Measurements from ENCODE around the gene RASA3.
"Not testable (repeated sequence)": the region's sequence is repeated elsewhere in the genome, so short reads cannot be mapped to it uniquely, and the experiment has no call there.

Gene RASA3

GRCh38 chr13:114126086-114126485 lies 6.3 kb downstream of the RASA3 start:
- DNase-seq: not testable (repeated sequence)

- DNase-seq: no peak
Measured at GRCh38 chr13:114125589-114125988, 6.8 kb downstream of the RASA3 start.

- peak; percentile 76 for DNase-seq
Measured at GRCh38 chr13:114124921-114125320, 7.5 kb downstream of the RASA3 start.

GRCh38 chr13:114124431-114124830 lies 8.0 kb downstream of the RASA3 start:
- DNase-seq: no peak

GRCh38 chr13:114123876-114124275 lies 8.5 kb downstream of the RASA3 start:
- DNase-seq: no peak

GRCh38 chr13:114123448-114123847 lies 9.0 kb downstream of the RASA3 start:
- no peak for DNase-seq

- DNase-seq: no peak
Measured at GRCh38 chr13:114122591-114123211, 9.7 kb downstream of the RASA3 start.

- DNase-seq: no peak
Measured at GRCh38 chr13:114122127-114122511, 10.3 kb downstream of the RASA3 start.

- no peak for DNase-seq
Measured at GRCh38 chr13:114121496-114122126, 10.8 kb downstream of the RASA3 start.

GRCh38 chr13:114121031-114121430 lies 11.4 kb downstream of the RASA3 start:
- no peak for DNase-seq

GRCh38 chr13:114120591-114121011 lies 11.8 kb downstream of the RASA3 start:
- no peak for DNase-seq

- no peak for DNase-seq
Measured at GRCh38 chr13:114119196-114119595, 13.2 kb downstream of the RASA3 start.

- DNase-seq: no peak
Measured at GRCh38 chr13:114118511-114119123, 13.8 kb downstream of the RASA3 start.

- no peak for DNase-seq
Measured at GRCh38 chr13:114118086-114118485, 14.3 kb downstream of the RASA3 start.

GRCh38 chr13:114117341-114117874 lies 15.0 kb downstream of the RASA3 start:
- not testable (repeated sequence) for DNase-seq

- DNase-seq: no peak
Measured at GRCh38 chr13:114116734-114117133, 15.7 kb downstream of the RASA3 start.

GRCh38 chr13:114115796-114116195 lies 16.6 kb downstream of the RASA3 start:
- DNase-seq: no peak

- DNase-seq: no peak
Measured at GRCh38 chr13:114115191-114115671, 17.2 kb downstream of the RASA3 start.

GRCh38 chr13:114114666-114115065 lies 17.8 kb downstream of the RASA3 start:
- not testable (repeated sequence) for DNase-seq

GRCh38 chr13:114114006-114114640 lies 18.3 kb downstream of the RASA3 start:
- no peak for DNase-seq

- DNase-seq: not testable (repeated sequence)
Measured at GRCh38 chr13:114113395-114113794, 19.0 kb downstream of the RASA3 start.

- no peak for DNase-seq
Measured at GRCh38 chr13:114112826-114113322, 19.5 kb downstream of the RASA3 start.

- DNase-seq: no peak
Measured at GRCh38 chr13:114112231-114112825, 20.1 kb downstream of the RASA3 start.
